ENCODE measurements around the gene CDKL5. TPM values are rescaled to one million over a fixed set of nuclear protein-coding genes. Genes with fewer than 3 reads are reported as not detected.

Gene CDKL5
- total RNA-seq, 4 donors from 2014 or later, result 5.1 to 11.8 (median 7.4) TPM

GRCh38 chrX:18649498-18649951 lies 224.1 kb downstream of the CDKL5 start:
- Histone ChIP-seq H3K27ac (no peak overlapping the region), H3K4me1 (no peaks in the 10 kb centered on the region), H3K9me3 (no peaks in the 10 kb centered on the region), H3K4me3 (no peak overlapping the region), H3K36me3 (no peaks in the 10 kb centered on the region), H3K27me3 (no peaks in the 10 kb centered on the region)
- no peak for DNase-seq (ENCODE audit: low spot score in 2 of 2)
- WGBS, result 24% methylated on average over 9 of the region's 9 CpGs
- TF ChIP-seq POLR2AphosphoS5 (IDR thresholded peaks at IDR 0.05) (no peak), CTCF (IDR thresholded peaks at IDR 0.05) (no peak), POLR2A (IDR thresholded peaks at IDR 0.05) (no peak), EP300 (IDR thresholded peaks at IDR 0.05) (no peak)

GRCh38 chrX:18650662-18651061 lies 225.3 kb downstream of the CDKL5 start:
- no peaks in the 10 kb centered on the region for H3K36me3 ChIP-seq
- TF ChIP-seq CTCF (IDR thresholded peaks at IDR 0.05), result no peak
- TF ChIP-seq POLR2AphosphoS5 (IDR thresholded peaks at IDR 0.05), result no peak
- no peak for TF ChIP-seq POLR2A (IDR thresholded peaks at IDR 0.05)
- TF ChIP-seq EP300 (IDR thresholded peaks at IDR 0.05), result no peak

GRCh38 chrX:18652636-18653035 lies 227.2 kb downstream of the CDKL5 start:
- TF ChIP-seq EP300 (IDR thresholded peaks at IDR 0.05) (no peak), POLR2AphosphoS5 (IDR thresholded peaks at IDR 0.05) (no peak), POLR2A (IDR thresholded peaks at IDR 0.05) (no peak), CTCF (IDR thresholded peaks at IDR 0.05) (no peak)
- Histone ChIP-seq H3K9me3 (no peaks in the 10 kb centered on the region), H3K4me1 (no peaks in the 10 kb centered on the region), H3K36me3 (no peaks in the 10 kb centered on the region), H3K4me3 (no peak overlapping the region), H3K27me3 (no peaks in the 10 kb centered on the region), H3K27ac (no peak overlapping the region)
- no peak for DNase-seq (ENCODE audit: low spot score in 2 of 2)

More at GRCh38 chrX:18650662-18651061, 225.3 kb downstream of the CDKL5 start:
- no peak overlapping the region for H3K27ac ChIP-seq
- no peaks in the 10 kb centered on the region for H3K27me3 ChIP-seq
- no peak for DNase-seq (ENCODE audit: low spot score in 2 of 2)
- no peaks in the 10 kb centered on the region for H3K9me3 ChIP-seq
- H3K4me3 ChIP-seq, result no peak overlapping the region
- WGBS, result 94% methylated on average over 5 of the region's 6 CpGs
- H3K4me1 ChIP-seq, result no peaks in the 10 kb centered on the region

GRCh38 chrX:18654875-18655836 lies 229.7 kb downstream of the CDKL5 start:
- no peak overlapping the region for H3K27ac ChIP-seq
- no peaks in the 10 kb centered on the region for H3K36me3 ChIP-seq
- no peaks in the 10 kb centered on the region for H3K9me3 ChIP-seq
- no peak for DNase-seq (ENCODE audit: low spot score in 2 of 2)
- TF ChIP-seq CTCF (IDR thresholded peaks at IDR 0.05) (no peak), EP300 (IDR thresholded peaks at IDR 0.05) (no peak), POLR2A (IDR thresholded peaks at IDR 0.05) (no peak), POLR2AphosphoS5 (IDR thresholded peaks at IDR 0.05) (no peak)
- H3K4me1 ChIP-seq, result no peaks in the 10 kb centered on the region
- H3K27me3 ChIP-seq, result no peaks in the 10 kb centered on the region
- 58% methylated on average over 3 of the region's 5 CpGs for WGBS
- no peak overlapping the region for H3K4me3 ChIP-seq

- no peak for TF ChIP-seq EP300 (IDR thresholded peaks at IDR 0.05)
- no peak for TF ChIP-seq CTCF (IDR thresholded peaks at IDR 0.05)
- TF ChIP-seq POLR2AphosphoS5 (IDR thresholded peaks at IDR 0.05), result no peak
- TF ChIP-seq POLR2A (IDR thresholded peaks at IDR 0.05), result no peak
- H3K27ac ChIP-seq, result no peak overlapping the region
- H3K4me3 ChIP-seq, result no peak overlapping the region
- no peaks in the 10 kb centered on the region for H3K4me1 ChIP-seq
- DNase-seq (ENCODE audit: low spot score in 2 of 2), result no peak
- H3K36me3 ChIP-seq, result no peaks in the 10 kb centered on the region
- 75% methylated on average over 9 of the region's 12 CpGs for WGBS
- H3K9me3 ChIP-seq, result no peaks in the 10 kb centered on the region
- no peaks in the 10 kb centered on the region for H3K27me3 ChIP-seq
These were observed 235.9 kb downstream of the CDKL5 start for GRCh38 chrX:18661273-18661672.
